ENCODE data around the gene AP4E1. TPM values are rescaled to one million over a fixed set of nuclear protein-coding genes. Genes with fewer than 3 reads are reported as not detected.

Gene AP4E1
- total RNA-seq, 1 donor from 2014 or later, result 11.3 TPM

DNA sequence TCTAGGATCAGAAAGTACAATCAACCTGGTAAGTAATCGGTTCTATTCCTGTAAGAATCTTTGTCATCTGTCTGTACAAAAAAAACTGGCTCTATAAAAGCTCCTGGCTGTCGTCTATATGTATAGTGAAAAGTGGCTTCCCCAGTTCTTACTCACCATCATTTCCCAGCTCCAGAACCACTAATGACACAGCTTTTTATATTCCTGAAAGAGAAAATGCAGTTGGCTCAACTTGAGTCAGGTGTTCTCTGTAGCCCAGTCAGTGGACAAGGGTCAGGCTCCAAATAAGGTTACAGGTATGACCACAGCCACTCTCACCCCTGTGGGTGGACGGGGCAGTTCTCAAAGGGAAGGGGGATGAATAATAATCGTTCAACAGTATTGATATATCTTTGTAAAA is 85.1 kb downstream of the AP4E1 start:
- H3K27me3 ChIP-seq (ENCODE audit: low read depth), result no peaks in the 10 kb centered on the region
- TF ChIP-seq, protein P1, sequence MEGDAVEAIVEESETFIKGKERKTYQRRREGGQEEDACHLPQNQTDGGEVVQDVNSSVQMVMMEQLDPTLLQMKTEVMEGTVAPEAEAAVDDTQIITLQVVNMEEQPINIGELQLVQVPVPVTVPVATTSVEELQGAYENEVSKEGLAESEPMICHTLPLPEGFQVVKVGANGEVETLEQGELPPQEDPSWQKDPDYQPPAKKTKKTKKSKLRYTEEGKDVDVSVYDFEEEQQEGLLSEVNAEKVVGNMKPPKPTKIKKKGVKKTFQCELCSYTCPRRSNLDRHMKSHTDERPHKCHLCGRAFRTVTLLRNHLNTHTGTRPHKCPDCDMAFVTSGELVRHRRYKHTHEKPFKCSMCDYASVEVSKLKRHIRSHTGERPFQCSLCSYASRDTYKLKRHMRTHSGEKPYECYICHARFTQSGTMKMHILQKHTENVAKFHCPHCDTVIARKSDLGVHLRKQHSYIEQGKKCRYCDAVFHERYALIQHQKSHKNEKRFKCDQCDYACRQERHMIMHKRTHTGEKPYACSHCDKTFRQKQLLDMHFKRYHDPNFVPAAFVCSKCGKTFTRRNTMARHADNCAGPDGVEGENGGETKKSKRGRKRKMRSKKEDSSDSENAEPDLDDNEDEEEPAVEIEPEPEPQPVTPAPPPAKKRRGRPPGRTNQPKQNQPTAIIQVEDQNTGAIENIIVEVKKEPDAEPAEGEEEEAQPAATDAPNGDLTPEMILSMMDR (IDR thresholded peaks at IDR 0.05), result no peak
- no peaks in the 10 kb centered on the region for H3K4me1 ChIP-seq
- ATAC-seq (no peak), DNase-seq (no peak)
- no peaks in the 10 kb centered on the region for H3K9me3 ChIP-seq
- H3K4me3 ChIP-seq, result no peak overlapping the region
- no peak overlapping the region for H3K27ac ChIP-seq
- intact Hi-C loops (cut with DNase I), result no loop called here
- peaks cover 52% of the 10 kb centered on the region for H3K36me3 ChIP-seq

DNA sequence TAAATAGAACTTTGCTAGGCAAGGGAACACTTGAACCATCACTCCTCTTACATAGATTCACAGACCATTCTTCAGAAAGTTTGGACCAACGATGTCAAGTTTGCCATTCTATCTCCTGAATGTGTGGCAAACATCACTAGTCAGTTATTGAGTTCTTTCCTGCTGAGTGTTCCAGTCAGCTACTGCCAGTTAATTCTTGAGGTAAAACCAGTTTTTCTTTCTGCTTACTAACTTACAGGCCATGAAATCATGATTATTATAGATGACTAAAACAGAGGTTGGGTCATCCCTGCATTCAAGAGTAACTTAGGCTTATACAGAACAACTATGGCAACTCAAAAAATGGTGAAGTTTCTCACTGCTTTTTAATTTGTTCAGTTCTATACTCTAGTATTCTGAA is 88.2 kb downstream of the AP4E1 start:
- DNase-seq (no peak), ATAC-seq (no peak)
- no peaks in the 10 kb centered on the region for H3K4me1 ChIP-seq
- H3K27me3 ChIP-seq (ENCODE audit: low read depth), result no peaks in the 10 kb centered on the region
- no peak overlapping the region for H3K27ac ChIP-seq
- peaks cover 66% of the 10 kb centered on the region for H3K36me3 ChIP-seq
- intact Hi-C loops (cut with DNase I), result no loop called here
- TF ChIP-seq, protein P1 (IDR thresholded peaks at IDR 0.05), result no peak
- no peak overlapping the region for H3K4me3 ChIP-seq
- H3K9me3 ChIP-seq, result no peaks in the 10 kb centered on the region

DNA sequence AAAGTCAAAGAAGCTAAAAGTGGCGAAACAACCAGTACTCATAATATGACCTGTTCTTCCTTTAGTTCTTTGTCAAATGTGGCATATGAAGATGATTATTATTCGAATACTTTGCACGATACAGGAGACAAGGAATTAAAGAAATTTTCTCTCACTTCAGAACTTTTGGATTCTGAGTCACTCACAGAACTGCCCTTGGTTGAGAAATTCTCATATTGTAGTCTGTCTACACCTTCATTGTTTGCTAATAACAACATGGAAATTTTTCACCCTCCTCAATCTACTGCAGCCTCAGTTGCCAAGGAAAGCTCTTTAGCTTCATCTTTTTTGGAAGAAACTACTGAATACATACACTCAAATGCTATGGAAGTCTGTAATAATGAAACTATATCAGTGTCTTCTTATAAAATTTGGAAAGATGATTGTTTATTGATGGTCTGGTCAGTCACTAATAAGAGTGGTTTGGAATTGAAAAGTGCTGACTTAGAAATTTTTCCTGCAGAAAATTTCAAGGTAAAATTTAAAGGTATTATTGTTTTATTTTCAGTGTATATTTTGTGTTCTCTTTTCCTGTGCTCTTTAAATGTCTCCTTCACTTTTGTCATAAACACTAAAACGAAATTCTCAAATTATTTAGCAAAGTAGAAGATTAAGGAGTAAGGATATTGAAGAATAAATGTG is 89.0 kb downstream of the AP4E1 start:
- intact Hi-C loops (cut with DNase I), result no loop called here
- ATAC-seq (no peak), DNase-seq (no peak)
- Histone ChIP-seq H3K4me1 (no peaks in the 10 kb centered on the region), H3K27ac (no peak overlapping the region), H3K27me3 (ENCODE audit: low read depth) (no peaks in the 10 kb centered on the region), H3K36me3 (peaks cover 74% of the 10 kb centered on the region), H3K9me3 (no peaks in the 10 kb centered on the region), H3K4me3 (no peak overlapping the region)
- TF ChIP-seq, protein P1 (IDR thresholded peaks at IDR 0.05), result no peak

DNA sequence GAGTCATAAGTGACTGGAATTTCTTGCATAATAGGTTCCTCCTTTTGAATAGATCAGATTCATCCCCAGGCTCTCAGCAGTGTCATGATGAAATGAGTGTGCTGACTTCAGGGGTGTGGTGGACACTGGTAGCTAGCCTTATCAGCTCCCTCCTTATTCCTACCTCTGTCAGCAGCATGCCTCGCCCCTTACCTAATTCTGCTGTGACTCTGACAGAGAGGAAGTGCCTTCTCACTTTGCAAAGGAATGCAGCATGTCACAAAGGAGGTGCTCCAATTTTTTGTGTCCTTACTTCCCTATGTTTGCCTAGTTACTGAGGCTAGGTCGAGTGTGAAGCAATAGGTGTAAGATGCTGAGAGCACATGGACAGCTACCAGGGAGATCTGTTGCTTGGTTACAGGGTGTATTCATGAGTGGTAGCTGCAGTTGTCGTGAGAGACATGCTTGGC is 95.6 kb downstream of the AP4E1 start:
- Histone ChIP-seq H3K4me1 (no peaks in the 10 kb centered on the region), H3K9me3 (no peaks in the 10 kb centered on the region), H3K36me3 (peaks cover 34% of the 10 kb centered on the region), H3K27ac (no peak overlapping the region), H3K27me3 (ENCODE audit: low read depth) (no peaks in the 10 kb centered on the region), H3K4me3 (no peak overlapping the region)
- TF ChIP-seq, protein P1 (IDR thresholded peaks at IDR 0.05), result no peak
- DNase-seq (no peak), ATAC-seq (peak; percentile 65 to 80)
- intact Hi-C loops (cut with DNase I), result no loop called here

DNA sequence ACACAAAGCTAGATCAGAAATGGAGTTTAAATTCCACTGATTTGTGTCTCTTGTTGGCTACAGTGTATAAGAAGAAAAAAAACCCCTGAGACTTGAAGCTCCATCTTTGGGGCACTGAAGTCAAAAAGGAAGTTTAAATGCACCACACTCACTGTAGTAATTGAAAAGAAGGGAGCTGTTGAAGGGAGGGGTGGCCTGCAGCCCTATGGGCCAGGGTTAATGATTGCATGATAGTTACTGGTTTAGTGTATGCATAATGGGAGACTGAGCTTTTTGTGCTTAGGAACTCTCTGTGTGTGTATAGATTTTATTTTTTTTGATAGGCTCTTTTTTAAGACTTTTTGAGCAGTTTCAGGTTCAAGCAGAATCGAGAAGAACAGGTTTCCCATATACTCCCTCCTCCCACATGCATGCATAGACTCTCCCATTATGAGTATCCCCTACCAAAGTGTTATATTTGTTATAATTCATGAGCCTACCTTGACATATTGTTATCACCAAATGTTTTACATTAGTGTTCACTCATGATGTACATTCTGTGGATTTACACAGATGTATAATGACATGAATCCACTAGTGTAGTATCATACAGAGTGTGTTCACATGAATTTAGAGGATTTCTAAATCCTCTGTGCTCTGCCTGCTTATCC is 98.0 kb downstream of the AP4E1 start:
- no peaks in the 10 kb centered on the region for H3K27me3 ChIP-seq (ENCODE audit: low read depth)
- H3K36me3 ChIP-seq, result peaks cover 18% of the 10 kb centered on the region
- no peaks in the 10 kb centered on the region for H3K9me3 ChIP-seq
- TF ChIP-seq, protein P1 (IDR thresholded peaks at IDR 0.05), result no peak
- no peaks in the 10 kb centered on the region for H3K4me1 ChIP-seq
- ATAC-seq (no peak), DNase-seq (no peak)
- H3K4me3 ChIP-seq, result no peak overlapping the region
- no peak overlapping the region for H3K27ac ChIP-seq
- intact Hi-C loops (cut with DNase I), result no loop called here
